T-cell (primary cell): ENCODE results near the gene NIPAL3. TPM values are rescaled to one million over a fixed set of nuclear protein-coding genes. Genes with fewer than 3 reads are reported as not detected.

Experiments
- ATAC-seq, 4 experiments: fragments of 200-7000 bp in 3 of 4; fragments of 150-1000 bp in 1 of 4; cut with Tn5 transposase; replicated peaks in 1 of 4; 1 replicate in 3 of 4; 2 replicates in 1 of 4; pipeline ENCODE4 v1.10.0; 2021; ENCODE audit warnings: moderate library complexity in 3 of 4, mild to moderate bottlenecking in 2 of 4, moderate number of reproducible peaks in 1 of 4
- CTCF ChIA-PET, 2 donors: fragments of 300-600 bp; sonication (Branson Sonifier 250); formaldehyde crosslinking; loops; one replicate each; lab custom pipeline; 2022; ENCODE audit warnings: antibody characterized with exemption in 2 of 2; lab: Charles Lee
- POLR2A ChIA-PET, 2 donors: fragments of 300-600 bp; sonication (Branson Sonifier 250); formaldehyde crosslinking; loops; one replicate each; lab custom pipeline; 2022; ENCODE audit warnings: antibody characterized with exemption in 2 of 2; lab: Charles Lee
- DNase-seq, 35 experiments: peaks; one replicate each; pipeline versions ENCODE4 v3.0.0 to v3.0.0-alpha.2; 2013 to 2023
- H3K27ac ChIP-seq: one replicate; pipeline ENCODE4 v1.5.1; 2013; ENCODE audit warnings: low read length
- H3K27me3 ChIP-seq, 2 experiments: replicated peaks in 1 of 2; 1 replicate in 1 of 2; 2 replicates in 1 of 2; pipeline versions ENCODE4 v1.6.1 to v1.7.0; 2013; ENCODE audit warnings: low read length in 1 of 2, mixed read lengths in 1 of 2; ENCODE audit not compliant: control insufficient read depth in 2 of 2, insufficient read depth in 2 of 2; ENCODE audit errors: extremely low read depth in 1 of 2
- H3K36me3 ChIP-seq, 2 donors: 1 replicate in 1 of 2; 2 replicates in 1 of 2; pipeline versions ENCODE4 v1.6.1 to v1.7.0; 2013; ENCODE audit warnings: low read length in 1 of 2; ENCODE audit not compliant: control insufficient read depth in 2 of 2, insufficient read depth in 1 of 2; ENCODE audit errors: extremely low read depth in 1 of 2
- H3K4me1 ChIP-seq, 2 experiments: 1 replicate in 1 of 2; 2 replicates in 1 of 2; pipeline versions ENCODE4 v1.6.1 to v1.7.0; 2013; ENCODE audit warnings: low read length in 2 of 2, mixed read lengths in 1 of 2; ENCODE audit not compliant: insufficient read depth in 2 of 2, control insufficient read depth in 1 of 2; ENCODE audit errors: extremely low read depth in 1 of 2
- H3K4me3 ChIP-seq, 2 donors: 1 replicate in 1 of 2; 2 replicates in 1 of 2; pipeline versions ENCODE4 v1.5.1 to v1.7.0; 2013; ENCODE audit warnings: mild to moderate bottlenecking in 2 of 2, low read length in 1 of 2, moderate library complexity in 1 of 2; ENCODE audit not compliant: control insufficient read depth in 1 of 2; ENCODE audit errors: extremely low read depth in 1 of 2
- H3K9me3 ChIP-seq: 2 replicates; pipeline ENCODE4 v1.7.0; 2013
- H3K27ac Mint-ChIP-seq, 2 donors: one replicate each; pipeline ENCODE4 v1.8.0; 2020 to 2021; ENCODE audit warnings: mild to moderate bottlenecking in 2 of 2, mixed read lengths in 2 of 2
- H3K27me3 Mint-ChIP-seq, 2 donors: one replicate each; pipeline ENCODE4 v1.8.0; 2021 to 2022; ENCODE audit warnings: mixed read lengths in 2 of 2
- H3K36me3 Mint-ChIP-seq: one replicate; pipeline ENCODE4 v1.8.0; 2021; ENCODE audit warnings: mixed read lengths
- H3K4me1 Mint-ChIP-seq, 3 donors: one replicate each; pipeline ENCODE4 v1.8.0; 2020 to 2022; ENCODE audit warnings: mixed read lengths in 3 of 3, mild to moderate bottlenecking in 1 of 3
- H3K4me3 Mint-ChIP-seq, 3 donors: one replicate each; pipeline ENCODE4 v1.8.0; 2020 to 2022; ENCODE audit warnings: mild to moderate bottlenecking in 3 of 3, mixed read lengths in 3 of 3, moderate library complexity in 3 of 3
- H3K9me3 Mint-ChIP-seq, 3 donors: one replicate each; pipeline ENCODE4 v1.8.0; 2020 to 2022; ENCODE audit warnings: mixed read lengths in 3 of 3
- WGBS: methylation state at CpG from one replicate; pipeline ENCODE4 v1.1.5; 2013; ENCODE audit warnings: missing lambda C conversion rate; ENCODE audit not compliant: insufficient coverage; 5-methylcytosine and 5-hydroxymethylcytosine counted together
- total RNA-seq, 35 experiments: library from RNA in 6 of 35; stranded (reverse) in 6 of 35; fragments of 120-200 nt in 1 of 35; gene quantifications; one replicate each; pipeline versions ENCODE4 v1.2.1 to v1.2.4 and lab custom pipeline; 2013 to 2026

The NIPAL3 gene
- total RNA-seq, 5 donors from 2014 or later (not counting 1 experiment from before 2014, with no cell fraction given), result 49.0 to 71.4 (median 59.7) TPM

- DNase-seq, result peak in 33 of 35 experiments; percentile 28 to 73 (median 53)
- ChIA-PET POLR2A (interaction anchor here (0.6 to 1.9 kb wide), 5 partner anchors 9 to 29 kb away, joined by 3 to 11 read pairs (median 5); partner anchors contain the start of gene RCAN3 (in 1 of the 2)), CTCF (interaction anchor here (0.6 to 1.9 kb wide), 11 partner anchors 20 to 106 kb away, joined by 3 to 7 read pairs (median 4); partner anchors contain the start of gene NIPAL3 (in 2 of the 2))
- Histone ChIP-seq H3K9me3 (no peaks in the 10 kb centered on the region), H3K27me3 (no peaks in the 10 kb centered on the region), H3K27ac (peak overlapping the region; percentile 87), H3K4me1 (peaks cover 49 to 66% of the 10 kb centered on the region in 2 experiments), H3K36me3 (peaks cover 0 to 2% of the 10 kb centered on the region in 2 donors), H3K4me3 (peak overlapping the region in 1 of 2 donors; percentile 21)
- Mint-ChIP-seq H3K4me3 (peak overlapping the region; percentile 25 to 70 (median 63)), H3K9me3 (no peaks in the 10 kb centered on the region), H3K27me3 (no peaks in the 10 kb centered on the region), H3K4me1 (peaks cover 70 to 85% (median 73%) of the 10 kb centered on the region in 3 donors), H3K36me3 (peaks cover 7% of the 10 kb centered on the region), H3K27ac (peak overlapping the region; percentile 95 to 96)
- WGBS, result 0% methylated on average over 1 of the region's 2 CpGs
- peak; percentile 56 to 76 (median 66) for ATAC-seq
Measured at GRCh38 chr1:24481101-24481500, 65.5 kb downstream of the NIPAL3 start.

DNA sequence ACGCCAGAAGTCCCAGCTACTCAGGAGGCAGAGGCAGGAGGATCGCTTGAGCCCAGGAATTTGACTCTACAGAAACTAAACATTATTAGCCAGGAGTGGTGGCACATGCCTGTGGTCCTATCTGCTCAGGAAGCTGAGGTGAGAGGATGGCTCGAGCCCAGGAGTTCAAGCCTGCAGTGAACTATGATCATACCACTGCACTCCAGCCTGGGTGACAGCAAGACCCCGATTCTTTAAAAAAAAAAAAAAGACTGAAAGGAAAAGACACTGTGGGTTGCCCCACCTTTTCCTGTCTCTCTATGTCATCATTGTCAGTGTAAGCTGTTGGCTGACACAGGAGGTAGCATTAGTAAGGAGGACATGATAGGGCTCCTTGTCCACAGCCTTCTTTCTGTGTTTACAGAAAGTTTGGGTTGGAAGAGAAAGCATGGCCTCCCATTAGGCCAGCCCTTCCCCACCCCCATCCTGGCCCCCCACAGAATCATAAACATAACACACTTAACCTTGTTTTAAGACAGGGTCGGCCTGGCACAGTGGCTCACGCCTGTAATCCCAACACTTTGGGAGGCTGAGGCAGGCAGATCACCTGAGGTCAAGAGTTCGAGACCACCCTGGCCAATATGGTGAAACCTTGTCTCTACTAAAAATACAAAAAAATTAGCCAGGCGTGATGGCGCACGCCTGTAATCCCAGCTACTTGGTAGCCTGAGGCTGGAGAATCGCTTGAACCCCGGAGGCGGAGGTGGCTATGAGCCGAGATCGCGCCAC lies 66.4 kb downstream of the NIPAL3 start:
- peak overlapping the region; percentile 1 to 10 for H3K4me3 ChIP-seq
- H3K36me3 ChIP-seq, result no peaks in the 10 kb centered on the region
- WGBS, result 94% methylated on average over 12 of the region's 16 CpGs
- ATAC-seq (peak; percentile 56 to 68 (median 58)), DNase-seq (peak in 26 of 35 experiments; percentile 9 to 72 (median 42))
- Mint-ChIP-seq H3K4me3 (peak overlapping the region; percentile 61 to 70 (median 63)), H3K4me1 (peaks cover 74 to 85% (median 75%) of the 10 kb centered on the region in 3 donors), H3K36me3 (peaks cover 7% of the 10 kb centered on the region), H3K27me3 (no peaks in the 10 kb centered on the region), H3K9me3 (no peaks in the 10 kb centered on the region), H3K27ac (peak overlapping the region; percentile 95 to 96)
- H3K27ac ChIP-seq, result peak overlapping the region; percentile 87
- no peaks in the 10 kb centered on the region for H3K27me3 ChIP-seq
- ChIA-PET POLR2A (interaction anchor here (0.5 to 1.9 kb wide), 10 partner anchors 20 to 350 kb away, joined by 3 to 11 read pairs (median 5); partner anchors contain the start of gene RCAN3 (in 1 of the 2)), CTCF (interaction anchor here (0.7 to 1.9 kb wide), 10 partner anchors 19 to 153 kb away, joined by 3 to 7 read pairs (median 4); partner anchors contain the start of gene NIPAL3 (in 2 of the 2))
- H3K4me1 ChIP-seq, result peaks cover 55 to 75% of the 10 kb centered on the region in 2 experiments
- H3K9me3 ChIP-seq, result no peaks in the 10 kb centered on the region

- H3K27ac ChIP-seq, result peak overlapping the region; percentile 87
- peaks cover 64 to 88% of the 10 kb centered on the region in 2 experiments for H3K4me1 ChIP-seq
- Mint-ChIP-seq H3K4me3 (peak overlapping the region; percentile 28 to 63 (median 43)), H3K27ac (peak overlapping the region; percentile 95 to 98), H3K4me1 (peaks cover 79 to 87% (median 82%) of the 10 kb centered on the region in 3 donors), H3K36me3 (peaks cover 3% of the 10 kb centered on the region), H3K9me3 (no peaks in the 10 kb centered on the region), H3K27me3 (no peaks in the 10 kb centered on the region)
- peak; percentile 49 to 64 (median 56) for ATAC-seq
- POLR2A ChIA-PET, result interaction anchor here (0.6 to 1.5 kb wide), 3 partner anchors 9 to 23 kb away, joined by 3 to 4 read pairs (median 3); partner anchors contain the start of gene RCAN3 (in 1 of the 2)
- peak in 13 of 35 experiments; percentile 18 to 61 (median 34) for DNase-seq
- CTCF ChIA-PET, result interaction anchor here in 1 of 2 donors (1.0 to 1.7 kb wide), 3 partner anchors 34 to 103 kb away, joined by 3 to 4 read pairs (median 3); partner anchors contain the start of gene NIPAL3
- no peak overlapping the region for H3K4me3 ChIP-seq
- H3K27me3 ChIP-seq, result no peaks in the 10 kb centered on the region
- WGBS, result 50% methylated on average over 1 of the region's 5 CpGs
- no peaks in the 10 kb centered on the region for H3K36me3 ChIP-seq
- no peaks in the 10 kb centered on the region for H3K9me3 ChIP-seq
Measured at GRCh38 chr1:24483441-24483840, 67.8 kb downstream of the NIPAL3 start.

- no peaks in the 10 kb centered on the region for H3K9me3 Mint-ChIP-seq
- CTCF ChIA-PET, result interaction anchor here (0.5 to 1.7 kb wide), 4 partner anchors 18 to 847 kb away, joined by 3 to 4 read pairs (median 4); partner anchors contain the start of gene RCAN3 (in 1 of the 2)
Measured at GRCh38 chr1:24484199-24484598, 68.6 kb downstream of the NIPAL3 start.

DNA sequence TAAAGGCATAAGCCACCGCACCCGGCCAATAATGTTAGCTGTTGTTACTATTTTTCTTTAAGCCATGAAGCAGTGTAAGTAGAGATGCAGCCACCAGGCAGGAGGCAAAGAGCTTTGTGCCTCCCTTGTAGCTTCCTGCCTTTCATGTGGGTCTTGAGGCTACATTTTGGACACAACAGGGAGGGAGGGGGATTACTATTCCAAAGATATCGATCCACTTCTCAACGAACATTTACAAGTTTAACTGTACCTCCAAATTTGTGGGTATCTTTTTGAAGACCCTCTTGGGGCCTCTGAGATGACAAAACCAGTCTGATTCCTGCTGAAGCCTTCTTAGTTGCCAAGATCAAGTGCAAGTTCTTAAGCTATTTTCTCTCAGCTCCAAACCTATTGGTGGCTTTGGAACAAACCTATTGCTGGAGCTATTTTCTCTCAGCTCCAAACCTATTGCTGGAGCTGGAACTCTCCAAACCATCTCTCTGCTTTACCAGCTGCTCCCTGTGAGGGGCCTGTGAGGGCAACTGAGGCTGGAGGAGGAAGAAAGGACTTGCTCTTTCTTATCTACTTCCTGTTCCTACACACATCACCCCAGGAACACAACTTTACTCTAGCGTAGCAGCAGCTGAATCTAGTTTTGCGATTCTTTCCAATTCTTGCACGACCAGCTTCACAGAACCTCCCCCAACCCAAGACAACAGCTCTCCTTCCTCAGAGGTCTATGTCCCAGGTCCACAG lies 70.9 kb downstream of the NIPAL3 start:
- H3K4me1 ChIP-seq, result peaks cover 57 to 76% of the 10 kb centered on the region in 2 experiments
- H3K36me3 Mint-ChIP-seq, result peaks cover 5% of the 10 kb centered on the region
- 25% methylated on average over 3 of the region's 7 CpGs for WGBS
- H3K27me3 Mint-ChIP-seq, result no peaks in the 10 kb centered on the region
- ChIA-PET CTCF (interaction anchor here in 1 of 2 donors (0.6 to 2.3 kb wide), 15 partner anchors 10 to 255 kb away, joined by 3 to 11 read pairs (median 4); partner anchors contain the start of genes NCMAP, NIPAL3 and RCAN3), POLR2A (interaction anchor here (0.6 to 3.2 kb wide), 7 partner anchors 16 to 610 kb away, joined by 3 to 30 read pairs (median 5); partner anchors contain the start of gene RCAN3 (in 2 of the 2))
- no peaks in the 10 kb centered on the region for H3K9me3 ChIP-seq
- H3K27ac Mint-ChIP-seq, result peak overlapping the region; percentile 90 to 98
- DNase-seq (peak in 21 of 35 experiments; percentile 15 to 78 (median 42)), ATAC-seq (peak; percentile 63 to 73 (median 68))
- H3K4me1 Mint-ChIP-seq, result peaks cover 77 to 79% (median 77%) of the 10 kb centered on the region in 3 donors
- peak overlapping the region in 1 of 2 donors; percentile 0 for H3K4me3 ChIP-seq
- H3K4me3 Mint-ChIP-seq, result peak overlapping the region; percentile 37 to 70 (median 64)
- peaks cover 0 to 3% of the 10 kb centered on the region in 2 experiments for H3K27me3 ChIP-seq
- no peaks in the 10 kb centered on the region for H3K9me3 Mint-ChIP-seq
- H3K27ac ChIP-seq, result peak overlapping the region; percentile 71
- H3K36me3 ChIP-seq, result no peaks in the 10 kb centered on the region

More at GRCh38 chr1:24484199-24484598, 68.6 kb downstream of the NIPAL3 start:
- Mint-ChIP-seq H3K4me1 (peaks cover 85 to 88% (median 87%) of the 10 kb centered on the region in 3 donors), H3K27me3 (no peaks in the 10 kb centered on the region), H3K27ac (peak overlapping the region; percentile 95 to 98), H3K36me3 (peaks cover 3% of the 10 kb centered on the region), H3K4me3 (peak overlapping the region; percentile 31 to 63 (median 46))
- H3K4me3 ChIP-seq, result no peak overlapping the region
- peak in 1 of 35 experiments; percentile 52 for DNase-seq
- POLR2A ChIA-PET, result interaction anchor here (0.6 to 1.5 kb wide), 5 partner anchors 8 to 34 kb away, joined by 3 to 4 read pairs (median 3); no protein-coding TSS in a partner anchor
- peak overlapping the region; percentile 87 for H3K27ac ChIP-seq
- no peaks in the 10 kb centered on the region for H3K9me3 ChIP-seq
- H3K27me3 ChIP-seq, result no peaks in the 10 kb centered on the region
- ATAC-seq, result no peak
- peaks cover 65 to 96% of the 10 kb centered on the region in 2 experiments for H3K4me1 ChIP-seq
- no peaks in the 10 kb centered on the region for H3K36me3 ChIP-seq
- WGBS, result 42% methylated on average over 4 of the region's 4 CpGs
